AG08396 (cell line): Measurements from ENCODE around the gene NFE2L3.
"Not testable (repeated sequence)": the region's sequence is repeated elsewhere in the genome, so short reads cannot be mapped to it uniquely, and the experiment has no call there.

Source experiments
- DNase-seq: peaks from one replicate; pipeline ENCODE4 v3.0.0; 2012; ENCODE audit warnings: low spot score, mixed read lengths

NFE2L3 gene

DNA sequence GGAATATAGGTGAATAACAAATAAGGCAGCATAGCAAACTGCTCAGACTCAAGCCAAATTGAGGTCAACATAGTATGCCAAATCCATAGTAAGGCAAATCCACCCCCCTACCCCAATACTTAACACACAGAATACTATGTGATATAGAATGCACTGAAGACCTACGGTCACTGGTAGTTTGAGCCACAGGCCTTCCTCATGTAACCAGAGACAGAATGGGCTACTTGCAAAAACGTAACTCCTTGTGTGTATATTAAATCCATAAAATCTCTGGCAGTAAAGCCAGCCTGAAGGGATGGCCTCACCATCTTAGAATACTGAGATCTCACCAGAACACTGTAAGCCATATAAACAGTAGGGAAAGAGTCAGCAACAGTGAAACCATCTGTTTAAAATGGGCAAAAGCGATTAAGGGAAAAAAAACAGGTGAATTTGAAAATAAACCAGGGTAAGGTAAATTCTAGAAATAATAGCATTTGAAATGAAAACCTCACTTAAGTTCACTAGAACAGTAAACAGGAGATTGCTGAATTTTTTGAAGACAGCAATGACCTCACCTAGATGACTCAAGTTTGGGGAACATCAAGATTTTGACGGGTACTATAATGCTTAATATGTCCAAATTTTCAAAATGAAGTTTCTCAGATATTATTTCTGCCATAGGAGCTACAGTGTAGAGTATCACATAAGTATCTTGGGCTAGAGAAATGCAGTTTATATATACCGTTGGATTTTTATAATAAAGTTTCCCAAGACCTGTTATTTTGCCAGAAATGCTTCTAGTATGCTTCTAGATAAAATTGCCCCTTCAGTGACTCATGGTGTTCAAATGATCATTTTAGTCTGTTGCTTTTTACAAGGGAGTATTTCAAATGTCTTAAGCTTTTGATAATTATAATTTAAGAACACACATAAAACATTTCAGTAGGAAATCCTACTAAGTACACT, 34.6 kb downstream of the NFE2L3 start:
- DNase-seq, result no peak

DNA sequence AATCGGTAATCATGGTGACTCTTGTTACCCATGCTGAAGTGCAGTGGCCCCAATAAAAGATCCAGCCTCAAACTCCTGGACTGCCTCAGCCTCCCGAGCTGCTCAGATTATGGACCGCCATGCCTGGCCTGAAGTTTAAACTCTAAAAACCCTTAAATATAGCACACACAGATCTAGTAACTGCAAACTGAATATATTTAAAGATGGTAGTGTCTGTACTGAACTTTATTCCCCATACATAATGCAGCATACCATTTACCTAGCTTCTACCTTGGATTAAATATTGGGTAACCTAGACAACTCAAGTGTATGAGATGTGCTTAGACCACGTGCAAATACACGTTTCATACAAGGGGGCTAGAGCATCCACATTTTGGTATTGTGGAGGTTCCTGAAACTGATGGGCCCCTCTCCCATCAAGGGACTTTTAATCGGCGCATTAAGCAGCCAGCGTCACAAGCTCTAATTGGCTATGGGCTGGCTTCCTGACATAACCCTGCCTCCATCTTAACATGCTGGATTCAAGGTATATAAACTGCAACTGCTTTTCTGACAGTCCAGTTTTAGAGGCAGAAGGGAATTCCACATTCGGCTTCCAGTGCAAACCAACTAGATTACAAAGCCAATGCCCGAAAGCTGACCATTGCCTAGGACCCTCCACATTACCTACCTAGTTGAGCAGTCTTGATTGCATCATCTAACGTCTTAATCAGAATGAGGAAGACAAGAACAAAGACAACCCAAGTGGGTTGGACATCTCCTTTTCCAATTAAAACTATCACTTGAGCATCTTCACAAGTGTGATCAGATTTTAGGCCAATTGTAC, 35.6 kb downstream of the NFE2L3 start:
- DNase-seq, result no peak

DNA sequence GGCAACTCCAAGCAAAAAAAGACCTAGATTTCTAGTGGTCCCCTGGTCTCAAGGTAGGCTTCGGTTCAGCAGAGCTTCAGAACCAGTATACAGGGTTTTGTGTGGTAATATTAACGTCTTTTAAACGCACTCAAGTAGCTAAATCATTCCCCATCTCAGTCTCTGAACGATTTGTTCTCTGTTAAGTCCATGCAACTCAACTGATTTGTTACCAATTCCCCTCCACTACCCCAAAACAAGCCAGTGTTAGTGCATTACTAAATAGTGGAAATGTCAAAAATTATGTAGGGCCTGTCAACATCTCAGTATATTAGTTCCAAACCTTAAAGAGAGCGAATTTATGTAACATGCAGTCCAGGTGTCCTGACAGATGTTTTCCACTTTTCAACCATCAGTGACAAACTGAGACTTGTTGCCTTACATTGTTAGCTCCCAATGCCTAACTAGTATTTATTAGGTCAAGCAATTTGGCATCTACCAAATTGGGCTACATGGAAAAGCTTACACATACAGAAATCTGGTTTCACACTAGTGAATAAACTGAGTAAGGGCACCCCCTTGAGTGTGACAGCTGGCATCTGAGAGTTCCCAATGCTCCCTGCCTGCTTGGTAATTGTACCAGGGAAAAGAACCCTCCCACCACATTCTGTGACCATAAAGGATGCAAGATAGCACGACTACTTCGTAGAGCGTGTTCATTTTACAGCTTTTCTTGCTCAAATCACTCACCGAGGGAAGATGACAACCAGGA, 36.4 kb downstream of the NFE2L3 start:
- no peak for DNase-seq

GRCh38 chr7:26188957-26189541, 37.1 kb downstream of the NFE2L3 start:
- DNase-seq, result no peak

DNA sequence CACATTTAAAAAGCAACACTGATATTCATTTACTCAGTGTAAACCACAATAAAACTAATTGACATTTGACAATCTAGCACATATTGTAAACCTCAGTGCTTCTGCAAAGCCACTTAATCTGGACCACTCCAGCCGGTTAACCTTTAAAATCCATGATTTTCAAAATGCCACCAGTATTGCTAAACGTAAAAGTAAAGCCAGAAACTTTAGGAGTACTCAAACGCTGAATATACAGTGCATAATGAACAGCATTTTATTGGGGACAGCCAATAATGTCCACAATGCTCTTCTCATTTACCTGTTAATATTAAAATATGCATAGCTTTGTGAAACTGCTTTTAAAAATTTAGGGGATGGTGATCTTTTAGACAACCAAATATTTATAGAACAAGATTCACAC, 37.7 kb downstream of the NFE2L3 start:
- DNase-seq, result no peak

GRCh38 chr7:26190417-26190869, 38.4 kb downstream of the NFE2L3 start:
- no peak for DNase-seq

GRCh38 chr7:26191233-26191973, 39.4 kb downstream of the NFE2L3 start:
- DNase-seq, result no peak

GRCh38 chr7:26191974-26192479, 40.0 kb downstream of the NFE2L3 start:
- DNase-seq, result no peak

- DNase-seq, result no peak
Observed at GRCh38 chr7:26192485-26193087, 40.6 kb downstream of the NFE2L3 start.

DNA sequence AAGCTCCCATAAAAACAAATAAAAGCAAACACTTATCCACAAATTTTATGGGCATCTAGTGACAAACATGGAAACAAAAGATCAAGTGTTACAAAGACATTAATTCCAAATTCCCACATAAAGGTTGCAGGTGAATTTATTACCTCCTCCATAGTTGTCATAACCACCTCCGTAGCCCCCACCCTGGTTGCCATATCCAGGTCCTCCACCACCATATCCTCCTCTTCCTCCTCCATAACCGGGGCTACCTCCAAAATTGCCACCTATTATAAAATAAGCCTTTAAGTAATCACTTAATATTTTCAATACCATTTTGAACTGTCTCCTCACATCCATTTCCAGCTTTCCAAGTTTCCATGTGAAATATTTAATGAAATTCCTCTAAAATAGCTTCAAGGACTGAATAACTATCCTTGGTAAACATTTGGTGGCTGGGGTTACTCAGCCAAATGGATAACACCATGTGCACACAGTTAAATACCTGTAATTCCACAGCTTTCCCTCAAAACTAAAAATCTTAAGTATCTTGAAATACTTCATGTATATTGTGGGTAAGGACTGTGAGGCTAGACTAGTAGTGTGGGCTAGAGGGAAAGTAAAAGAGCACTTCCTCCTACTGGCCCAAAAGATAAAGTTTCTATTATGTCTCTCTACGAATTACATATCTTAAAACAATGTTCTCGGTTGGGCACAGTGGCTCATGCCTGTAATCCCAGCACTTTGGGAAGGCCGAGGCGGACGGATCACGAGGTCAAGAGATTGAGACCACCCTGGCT, 41.6 kb downstream of the NFE2L3 start:
- DNase-seq, result no peak

DNA sequence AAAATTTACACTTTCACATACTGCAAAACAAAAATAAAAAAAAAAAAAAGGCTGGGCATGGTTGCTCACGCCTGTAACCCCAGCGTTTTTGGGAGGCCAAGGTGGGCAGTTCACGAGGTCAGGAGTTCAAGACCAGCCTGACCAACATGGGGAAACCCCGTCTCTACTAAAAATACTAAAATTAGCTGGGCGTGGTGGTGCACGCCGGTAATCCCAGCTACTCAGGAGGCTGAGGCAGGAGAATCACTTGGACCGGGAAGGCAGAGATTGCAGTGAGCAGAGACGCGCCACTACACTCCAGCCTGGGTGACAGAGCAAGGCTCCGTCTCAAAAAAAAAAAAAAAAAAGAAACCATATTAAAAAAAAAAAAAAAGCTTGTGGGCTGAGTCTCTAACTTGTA, 42.8 kb downstream of the NFE2L3 start:
- not testable (repeated sequence) for DNase-seq

DNA sequence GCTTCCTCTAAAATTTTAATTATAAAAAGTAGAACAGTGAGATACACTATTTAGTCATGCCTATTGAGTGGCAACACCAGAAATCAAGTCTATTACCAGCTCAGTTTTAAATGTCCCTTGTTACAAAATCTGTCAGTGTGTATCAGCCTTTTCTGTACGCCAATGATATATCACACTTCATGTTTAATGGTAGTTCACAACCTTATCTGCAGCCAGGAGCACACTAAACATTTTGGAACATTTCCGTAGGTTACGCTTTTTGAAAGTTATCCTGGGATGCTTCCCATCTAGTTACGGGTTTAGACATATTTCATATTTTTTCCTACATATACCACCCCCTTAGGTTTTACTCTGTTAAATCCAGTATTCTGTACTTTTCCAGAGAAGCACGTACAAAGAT, 43.2 kb downstream of the NFE2L3 start:
- no peak for DNase-seq

DNA sequence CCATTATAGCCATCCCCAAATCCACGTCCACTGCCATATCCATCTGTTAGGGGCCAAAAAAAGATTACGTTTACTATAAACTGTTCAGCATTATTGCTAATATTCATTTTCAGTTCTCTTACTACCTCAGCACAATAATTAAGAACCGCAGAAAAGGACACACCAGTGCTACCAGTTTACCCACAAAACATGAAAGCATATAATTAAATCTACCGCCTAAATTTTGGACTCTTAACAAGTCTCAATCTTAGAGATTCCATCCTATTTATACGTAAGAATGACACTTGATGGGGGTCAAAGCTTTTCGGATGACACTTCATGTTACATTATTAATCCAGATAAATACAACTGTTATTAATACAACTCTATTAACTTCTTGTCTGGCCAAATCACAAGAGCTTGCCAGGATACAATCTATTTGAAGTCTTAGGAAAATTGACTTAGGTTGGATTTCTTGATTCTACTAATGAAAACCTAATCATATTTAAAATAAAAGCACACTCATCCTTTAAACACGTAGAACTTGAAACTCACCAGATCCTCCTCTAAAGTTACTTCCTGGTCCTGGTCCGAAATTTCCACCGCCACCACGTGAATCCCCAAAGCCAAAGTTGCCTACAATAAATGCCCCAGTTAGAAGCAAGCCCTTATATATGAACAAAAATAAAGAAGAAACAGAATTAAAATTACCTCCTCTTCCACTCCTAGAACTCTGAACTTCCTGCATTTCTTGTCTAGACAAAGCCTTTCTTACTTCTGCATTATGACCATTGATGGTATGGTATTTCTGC, 44.1 kb downstream of the NFE2L3 start:
- DNase-seq, result no peak

DNA sequence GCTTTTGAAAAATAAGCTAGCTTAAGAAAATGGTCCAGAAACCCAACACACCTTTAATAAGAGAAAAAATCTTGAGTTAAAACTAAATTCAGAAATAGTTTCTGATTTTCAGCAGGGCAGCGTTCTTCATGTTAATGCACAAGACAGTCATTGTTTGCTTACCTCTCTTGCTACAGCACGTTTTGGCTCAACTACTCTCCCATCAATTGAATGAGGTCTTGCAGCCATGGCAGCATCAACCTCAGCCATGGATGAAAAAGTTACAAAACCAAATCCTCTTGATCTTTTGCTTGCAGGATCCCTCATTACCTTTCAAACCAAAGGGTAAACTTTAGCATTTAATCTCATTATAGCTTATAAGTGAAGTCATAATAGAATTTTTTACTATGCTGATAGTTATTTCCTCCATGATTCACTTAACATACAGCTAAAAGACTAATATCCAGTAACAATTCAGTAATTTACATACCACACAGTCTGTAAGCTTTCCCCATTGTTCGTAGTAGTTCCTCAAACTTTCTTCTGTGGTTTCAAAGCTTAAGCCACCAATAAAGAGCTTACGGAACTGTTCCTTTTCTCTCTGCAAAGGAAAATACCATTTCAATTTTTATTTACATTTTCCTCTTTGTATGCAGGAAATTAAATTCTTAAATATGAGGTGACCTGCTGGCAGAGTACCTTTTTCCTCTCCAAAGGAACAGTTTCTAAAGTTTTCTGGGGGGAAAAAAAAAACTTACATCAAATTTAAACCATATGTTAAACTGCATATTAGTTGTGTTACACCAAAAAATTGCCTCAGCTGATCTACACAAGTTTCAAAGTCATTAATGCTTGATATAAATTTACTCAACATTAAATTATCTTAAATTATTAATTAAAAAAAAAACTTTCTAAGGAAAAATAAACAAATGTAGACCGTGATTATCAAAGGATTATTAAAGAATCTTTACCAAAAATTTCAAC, 45.4 kb downstream of the NFE2L3 start:
- DNase-seq, result no peak

GRCh38 chr7:26198133-26198780, 46.3 kb downstream of the NFE2L3 start:
- DNase-seq, result no peak

DNA sequence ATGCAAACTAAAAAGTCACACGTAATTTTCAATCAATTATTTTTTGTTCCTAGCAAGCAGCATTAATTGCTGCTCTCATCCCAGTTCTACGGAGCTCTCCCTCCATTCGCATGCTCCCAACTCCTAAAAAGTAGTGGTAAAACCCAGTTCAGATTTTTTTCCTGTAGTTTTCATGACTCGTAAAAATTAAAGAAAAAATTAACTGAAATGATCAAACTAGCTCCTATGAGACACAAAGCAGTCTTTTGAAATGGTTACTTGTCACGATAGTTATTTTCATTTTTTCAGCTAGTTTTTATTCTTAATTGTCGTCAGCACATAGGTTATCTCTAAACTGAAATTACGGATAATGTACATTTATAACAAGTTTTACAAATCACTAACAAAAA, 46.8 kb downstream of the NFE2L3 start:
- DNase-seq, result no peak
